HG03103 (cell line): ENCODE data around the gene KAZN.
"Not testable (repeated sequence)": the region's sequence is repeated elsewhere in the genome, so short reads cannot be mapped to it uniquely, and the experiment has no call there.

Experiments
- ATAC-seq: cut with Tn5 transposase; IDR thresholded peaks from one replicate; pipeline ENCODE4 v1.9.1; 2021; ENCODE audit warnings: low read depth; ENCODE audit not compliant: unreplicated experiment

KAZN gene

GRCh38 chr1:14959059-14959694 lies 360.7 kb downstream of the KAZN start:
- no peak for ATAC-seq

GRCh38 chr1:14961661-14962267 lies 363.3 kb downstream of the KAZN start:
- no peak for ATAC-seq

GRCh38 chr1:14962407-14962806 lies 363.9 kb downstream of the KAZN start:
- no peak for ATAC-seq

GRCh38 chr1:14963791-14964710 lies 365.6 kb downstream of the KAZN start:
- ATAC-seq = not testable (repeated sequence)

GRCh38 chr1:14964711-14965055 lies 366.2 kb downstream of the KAZN start:
- no peak for ATAC-seq

GRCh38 chr1:14968251-14968851 lies 369.9 kb downstream of the KAZN start:
- no peak for ATAC-seq

- ATAC-seq = no peak
Observed at GRCh38 chr1:14969006-14969405, 370.5 kb downstream of the KAZN start.

- no peak for ATAC-seq
Observed at GRCh38 chr1:14970115-14970798, 371.8 kb downstream of the KAZN start.

GRCh38 chr1:14970799-14971141 lies 372.3 kb downstream of the KAZN start:
- ATAC-seq = no peak

GRCh38 chr1:14971221-14971620 lies 372.7 kb downstream of the KAZN start:
- no peak for ATAC-seq

- no peak for ATAC-seq
Observed at GRCh38 chr1:14972107-14972506, 373.6 kb downstream of the KAZN start.

GRCh38 chr1:14973773-14974172 lies 375.3 kb downstream of the KAZN start:
- no peak for ATAC-seq

GRCh38 chr1:14974361-14974760 lies 375.9 kb downstream of the KAZN start:
- no peak for ATAC-seq

- ATAC-seq = no peak
Observed at GRCh38 chr1:14975119-14975518, 376.6 kb downstream of the KAZN start.

- ATAC-seq = no peak
Observed at GRCh38 chr1:14976256-14976655, 377.8 kb downstream of the KAZN start.

- ATAC-seq = no peak
Observed at GRCh38 chr1:14977338-14977931, 378.9 kb downstream of the KAZN start.

GRCh38 chr1:14980621-14981218 lies 382.2 kb downstream of the KAZN start:
- no peak for ATAC-seq

- ATAC-seq = no peak
Observed at GRCh38 chr1:14982029-14982428, 383.5 kb downstream of the KAZN start.

- ATAC-seq = no peak
Observed at GRCh38 chr1:14983277-14983676, 384.8 kb downstream of the KAZN start.

- no peak for ATAC-seq
Observed at GRCh38 chr1:14986168-14986567, 387.7 kb downstream of the KAZN start.
